ENCODE results near the gene TRPV4.

The TRPV4 gene

DNA sequence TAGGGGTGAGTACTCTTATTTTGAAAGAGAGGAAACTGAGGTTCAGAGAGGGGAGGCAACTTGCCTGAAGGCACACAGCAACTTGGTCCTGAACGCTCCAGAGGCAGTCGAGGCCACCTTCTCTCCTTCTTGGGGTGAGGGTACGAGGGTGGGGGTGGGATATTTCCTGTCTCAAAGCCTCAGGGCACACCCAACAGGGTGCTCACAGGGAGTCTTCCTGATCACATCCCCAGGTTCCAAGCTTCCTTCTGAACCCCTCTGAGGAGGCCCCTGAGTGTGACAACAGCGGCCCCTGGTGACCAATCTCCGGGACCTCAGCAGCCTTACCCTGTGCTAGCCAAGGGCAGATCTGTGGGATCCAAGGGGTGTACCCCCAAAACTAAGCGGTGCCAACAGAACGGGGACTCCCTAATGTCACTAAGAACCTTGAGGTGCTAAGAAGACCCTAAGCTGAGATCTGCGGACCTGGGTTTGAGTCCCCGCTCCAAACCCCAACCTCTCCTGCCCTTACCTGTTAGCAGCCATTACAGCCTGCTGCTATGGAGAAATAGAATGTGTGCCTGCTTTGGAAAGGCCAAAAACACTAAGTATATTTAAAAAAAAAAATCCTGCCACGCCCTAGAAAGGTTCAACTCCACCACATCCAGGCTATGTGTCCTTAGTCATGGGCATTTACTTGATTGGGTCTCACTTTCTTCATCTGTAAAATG, 57.9 kb downstream of the TRPV4 start:
- DNase-seq, result no peak

DNA sequence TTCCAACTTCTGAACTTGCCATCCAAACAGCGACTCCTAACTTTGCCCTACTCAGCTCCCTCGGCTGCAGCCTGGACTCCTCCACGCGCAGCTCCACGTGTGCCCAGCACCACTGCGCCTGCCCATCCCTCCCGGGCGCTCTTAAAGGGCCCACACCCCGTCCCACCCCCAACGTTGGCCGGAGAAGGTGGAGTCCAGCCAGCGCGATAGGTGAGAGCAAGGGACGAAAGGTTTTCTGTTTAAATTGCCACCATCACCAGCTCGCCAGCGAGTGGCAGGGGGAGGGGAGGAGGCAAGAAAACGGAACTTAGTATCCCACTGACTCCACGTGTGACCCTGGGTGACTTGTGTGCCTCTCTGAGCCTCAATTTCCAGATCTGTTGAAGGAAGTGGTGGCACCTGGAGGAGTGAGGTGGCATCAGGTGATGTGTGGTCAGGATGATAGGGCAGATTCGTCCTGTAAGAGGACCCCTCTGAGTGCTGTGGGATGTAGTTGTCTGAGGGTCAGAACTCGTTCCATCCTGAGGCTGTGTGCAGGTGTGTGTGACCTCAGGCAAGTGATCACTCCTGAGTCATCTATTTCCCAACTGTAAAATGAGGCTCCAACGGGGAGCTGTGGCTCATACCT, 59.7 kb downstream of the TRPV4 start:
- DNase-seq, result no peak

DNA sequence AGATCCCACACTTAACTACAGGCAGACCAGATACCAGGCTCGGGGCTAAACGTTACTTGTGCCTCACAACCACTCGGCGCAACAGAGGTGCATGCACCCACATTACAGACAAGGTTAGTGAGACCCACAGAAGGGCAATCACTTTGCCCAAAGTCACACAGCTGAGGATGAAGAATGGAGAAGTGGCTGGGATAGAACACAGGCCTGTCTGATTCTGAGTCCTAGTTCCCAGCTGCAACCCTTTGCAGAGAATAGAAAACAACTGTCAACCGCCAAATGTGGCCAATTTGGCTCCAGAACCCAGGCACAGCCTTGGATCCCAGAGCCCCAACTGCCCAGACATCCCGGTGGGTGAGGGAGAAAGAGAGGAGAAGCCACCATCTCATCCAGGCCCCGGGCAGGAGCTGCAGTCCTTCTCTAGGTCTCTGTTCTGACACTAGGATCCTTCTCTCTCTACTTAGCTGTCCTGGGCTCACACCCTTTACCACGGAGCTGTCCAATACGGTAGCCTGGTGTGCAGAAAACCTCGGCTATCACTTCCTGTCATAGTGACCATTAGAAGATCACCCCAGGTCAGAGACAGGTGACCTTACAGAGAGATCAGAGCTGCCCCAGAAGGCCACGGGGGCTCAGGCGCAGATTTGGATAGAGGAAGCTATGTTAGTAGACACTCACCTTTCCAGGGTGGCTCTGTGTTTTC, 60.4 kb downstream of the TRPV4 start:
- DNase-seq, result no peak

DNA sequence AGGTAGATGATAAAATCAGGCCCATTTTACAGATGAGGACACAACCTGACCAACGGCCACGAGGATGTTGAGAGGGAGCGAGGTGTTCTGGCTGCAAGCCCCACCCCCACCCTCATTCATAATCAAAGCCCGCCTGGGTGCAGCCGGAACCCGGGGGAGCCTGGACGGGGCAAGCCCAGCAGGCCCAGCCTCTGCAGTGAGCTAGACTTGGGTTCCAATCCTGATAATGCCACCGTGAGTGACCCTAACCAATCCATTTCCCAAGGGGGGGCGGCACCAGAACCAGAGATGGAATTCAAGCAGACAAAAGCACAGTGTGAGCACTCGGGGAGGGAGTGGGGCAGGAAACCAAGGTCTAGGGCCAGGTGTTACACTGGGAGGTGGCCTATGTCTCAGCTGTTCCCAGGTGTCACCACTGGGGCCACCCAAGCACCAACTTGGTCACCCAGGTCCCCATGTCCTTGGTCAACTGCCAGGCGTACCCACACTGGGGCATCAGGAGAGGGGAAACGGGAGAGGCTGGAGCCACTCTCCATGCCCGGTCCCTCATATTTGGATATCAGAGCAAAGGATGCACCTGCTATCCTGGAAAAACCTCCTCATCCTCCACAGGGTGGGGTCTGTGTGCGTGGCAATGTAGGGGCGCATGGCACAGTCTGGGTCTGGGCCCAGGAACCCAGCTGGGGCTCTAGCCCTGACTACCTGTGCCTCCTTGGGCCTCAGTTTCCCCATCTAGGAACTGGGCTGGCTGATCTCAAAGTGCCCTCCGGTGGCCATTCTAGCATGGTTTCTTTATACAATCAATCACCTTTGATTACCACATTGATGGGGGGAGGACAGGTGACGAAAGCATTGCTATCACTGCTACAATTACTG, 61.2 kb downstream of the TRPV4 start:
- no peak for DNase-seq

DNA sequence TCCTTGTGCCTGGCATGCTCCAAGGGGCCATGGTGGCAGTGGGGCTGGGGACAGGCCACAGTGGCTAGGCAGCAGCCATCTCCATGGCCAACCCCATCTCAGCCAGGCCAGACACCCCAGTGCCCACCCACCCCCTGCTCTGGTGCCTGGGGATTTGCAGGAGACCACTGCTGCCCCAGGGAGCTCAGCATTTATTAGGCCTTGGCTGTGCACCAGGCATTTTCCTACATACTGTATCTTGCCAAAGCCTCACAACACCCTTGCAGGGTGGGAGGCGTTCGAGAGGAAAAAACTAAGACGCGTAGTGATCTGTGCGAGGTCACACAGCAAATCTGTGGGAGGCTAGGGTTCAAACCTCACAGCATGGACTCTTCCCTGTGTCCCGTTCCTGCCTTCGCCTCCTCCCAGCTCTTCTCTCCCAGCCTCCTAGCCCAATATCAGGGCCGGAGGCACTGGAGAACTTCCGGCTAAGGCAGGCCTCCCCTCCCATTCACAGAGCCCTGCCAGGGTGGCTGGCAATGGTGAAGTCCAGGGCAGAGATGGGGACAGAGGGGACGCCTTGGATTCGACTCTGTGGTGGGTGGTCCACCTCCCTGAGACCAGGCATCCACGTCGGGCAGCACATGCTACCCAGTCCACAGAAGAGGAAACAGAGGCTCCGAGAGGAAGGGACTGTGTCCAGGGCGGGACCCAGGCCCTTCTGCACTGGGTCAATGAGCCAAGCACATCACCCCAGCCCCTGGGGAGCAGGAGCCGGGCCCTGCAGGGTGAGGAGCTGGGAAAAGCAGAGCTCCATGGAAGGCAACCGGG, 62.1 kb downstream of the TRPV4 start:
- DNase-seq, result no peak

DNA sequence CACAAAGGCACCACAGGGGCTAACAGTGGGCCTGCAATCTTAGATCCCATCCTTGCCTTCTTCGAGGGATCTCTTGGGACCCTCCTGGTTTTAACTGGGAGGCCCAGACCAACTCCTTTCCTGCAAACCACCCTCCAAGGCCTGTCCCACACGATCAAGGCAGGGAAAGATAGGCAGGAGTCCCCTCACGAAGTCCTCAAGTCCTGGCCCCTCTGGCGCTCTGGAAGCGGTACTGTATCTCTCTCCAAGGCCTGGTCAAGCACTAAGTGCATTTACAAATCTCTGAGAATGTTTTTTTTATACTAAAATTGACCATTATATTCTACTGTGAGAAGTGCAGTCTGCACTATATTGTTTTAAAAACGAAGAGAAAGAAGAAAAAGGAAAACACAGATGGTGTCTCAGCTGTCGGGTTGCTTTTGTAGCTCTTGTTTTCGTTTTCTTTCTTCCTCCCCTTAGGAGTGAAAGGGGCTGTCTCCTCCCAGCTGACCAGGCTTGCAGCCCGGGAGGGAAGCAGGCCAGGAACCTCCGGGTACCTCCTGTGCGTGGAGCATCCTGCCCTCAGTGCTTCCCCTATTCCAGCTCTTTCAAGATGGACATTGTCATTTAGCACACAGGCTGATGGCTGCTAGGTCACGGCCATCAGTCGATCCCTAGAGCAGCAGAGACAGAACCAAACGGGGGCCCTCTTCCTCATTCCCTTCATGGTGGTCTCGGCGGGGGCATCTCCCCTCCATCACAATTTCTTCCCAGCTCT, 62.9 kb downstream of the TRPV4 start:
- no peak for DNase-seq

DNA sequence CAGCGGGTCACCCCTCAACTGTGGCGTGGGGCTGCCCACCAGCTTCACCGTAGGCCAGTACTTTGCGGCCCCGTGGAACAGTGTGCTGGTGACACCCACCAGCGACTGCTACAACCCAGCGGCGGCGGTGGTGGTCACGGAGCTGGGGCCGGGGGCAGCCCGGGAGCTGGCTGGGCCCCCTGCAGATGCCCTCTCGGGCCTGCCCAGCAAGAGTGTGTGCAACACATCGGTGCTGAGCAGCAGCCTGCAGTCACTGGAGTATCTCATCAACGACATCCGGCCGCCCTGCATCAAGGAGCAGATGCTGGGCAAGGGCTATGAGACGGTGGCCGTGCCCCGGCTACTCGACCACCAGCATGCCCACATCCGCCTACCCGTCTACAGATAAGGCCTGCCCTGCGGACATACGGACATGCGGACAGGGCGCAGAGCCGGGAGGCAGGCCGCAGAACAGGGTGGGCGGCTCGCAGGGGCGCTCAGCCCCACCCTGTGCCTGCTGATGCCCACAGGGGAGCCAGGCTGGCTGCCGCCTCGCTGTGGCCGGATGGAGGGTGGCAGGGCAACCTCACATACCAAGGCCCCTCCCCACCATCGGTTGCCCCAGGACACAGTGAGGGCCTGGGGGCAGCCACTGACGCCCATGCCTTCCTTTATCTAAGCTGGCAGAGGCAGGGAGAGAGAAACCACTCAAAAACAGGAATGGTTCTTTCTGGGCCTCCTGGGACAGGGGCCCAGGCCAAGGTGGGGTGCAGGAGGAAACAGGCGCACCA, 64.1 kb downstream of the TRPV4 start:
- DNase-seq, result no peak

DNA sequence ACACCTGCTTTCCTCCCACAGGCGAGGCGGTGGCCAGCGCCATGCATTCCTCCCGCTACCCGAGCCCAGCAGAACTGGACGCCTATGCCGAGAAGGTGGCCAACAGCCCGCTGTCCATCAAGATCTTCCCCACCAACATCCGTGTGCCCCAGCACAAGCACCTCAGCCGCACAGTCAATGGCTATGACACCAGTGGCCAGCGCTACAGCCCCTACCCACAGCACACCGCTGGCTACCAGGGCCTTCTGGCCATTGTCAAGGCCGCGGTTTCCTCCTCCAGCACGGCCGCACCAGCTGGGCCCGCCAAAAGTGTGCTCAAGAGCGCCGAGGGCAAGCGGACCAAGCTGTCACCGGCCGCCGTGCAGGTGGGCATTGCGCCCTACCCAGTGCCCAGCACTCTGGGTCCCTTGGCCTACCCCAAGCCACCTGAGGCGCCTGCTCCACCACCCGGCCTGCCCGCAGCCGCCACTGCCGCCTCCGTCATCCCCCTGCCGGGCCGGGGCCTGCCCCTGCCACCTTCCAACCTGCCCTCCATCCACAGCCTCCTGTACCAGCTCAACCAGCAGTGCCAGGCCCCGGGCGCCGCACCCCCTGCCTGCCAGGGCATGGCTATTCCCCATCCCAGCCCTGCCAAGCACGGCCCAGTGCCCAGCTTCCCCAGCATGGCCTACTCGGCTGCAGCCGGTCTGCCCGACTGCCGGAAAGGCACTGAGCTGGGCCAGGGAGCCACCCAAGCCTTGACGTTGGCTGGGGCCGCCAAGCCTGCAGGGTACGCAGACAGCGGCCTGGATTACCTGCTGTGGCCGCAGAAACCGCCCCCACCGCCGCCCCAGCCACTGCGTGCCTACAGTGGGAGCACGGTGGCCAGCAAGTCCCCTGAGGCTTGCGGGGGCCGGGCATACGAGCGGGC, 65.0 kb downstream of the TRPV4 start:
- DNase-seq, result no peak

DNA sequence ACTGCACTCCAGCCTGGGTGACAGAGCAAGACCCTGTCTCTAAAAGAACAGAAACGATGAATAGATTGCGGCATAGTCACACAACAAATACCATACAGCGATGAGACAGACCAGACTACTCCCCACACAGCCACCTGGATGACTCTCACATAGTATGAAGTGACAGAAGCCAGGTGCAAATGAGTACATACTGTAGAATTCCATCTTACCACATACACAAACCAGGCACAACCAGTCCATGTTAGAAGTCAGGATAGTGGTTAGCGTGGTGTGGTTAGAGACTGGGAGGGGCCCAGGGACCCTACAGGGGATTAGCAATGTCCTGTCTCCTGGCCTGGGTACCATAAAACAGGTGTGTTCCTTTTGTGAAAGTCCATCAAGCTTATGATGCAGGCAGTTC, 65.7 kb downstream of the TRPV4 start:
- DNase-seq, result no peak

DNA sequence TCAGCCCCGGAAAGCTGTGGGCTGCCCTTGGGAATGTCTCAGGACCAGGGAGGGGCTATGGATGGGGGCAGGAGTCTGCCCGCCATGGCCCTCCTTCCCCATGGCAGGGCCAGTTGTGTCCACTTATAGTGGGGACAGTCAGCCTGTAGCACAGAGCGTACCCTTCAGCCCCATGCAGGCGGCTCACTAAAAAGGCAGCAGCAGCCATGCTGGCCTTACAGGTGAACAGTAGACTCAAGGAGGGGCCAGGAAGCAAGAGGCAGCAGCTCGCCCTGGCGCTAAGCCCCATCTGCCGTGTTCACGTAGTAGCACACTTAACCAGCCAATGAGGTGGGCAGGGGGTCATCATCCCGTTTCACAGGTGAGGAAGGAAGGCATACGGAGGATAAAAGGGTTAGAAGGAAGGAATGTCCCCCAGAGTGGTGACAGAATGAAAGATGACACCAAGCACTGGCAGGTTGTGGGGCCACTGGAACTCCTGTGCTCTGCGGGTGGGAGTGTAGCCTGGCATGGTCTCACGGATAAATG, 66.9 kb downstream of the TRPV4 start:
- no peak for DNase-seq

DNA sequence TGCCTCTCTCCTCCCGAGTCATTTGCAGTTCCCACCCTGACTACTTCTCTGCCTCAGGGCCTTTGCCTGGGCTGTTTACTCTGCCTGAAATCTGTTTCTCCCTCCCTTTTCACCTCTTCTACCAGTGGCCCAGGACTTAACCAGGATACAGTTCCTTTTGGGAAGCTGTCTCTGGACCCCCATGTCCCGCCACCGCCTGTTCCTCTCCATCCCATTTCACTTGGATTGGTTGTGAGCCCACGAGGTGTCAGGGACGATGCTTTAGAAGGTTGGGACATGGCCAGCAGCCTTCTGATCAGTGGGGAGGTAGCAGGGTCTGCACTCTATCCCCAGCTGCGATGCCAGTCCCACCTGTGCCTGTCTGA, 67.8 kb downstream of the TRPV4 start:
- no peak for DNase-seq

DNA sequence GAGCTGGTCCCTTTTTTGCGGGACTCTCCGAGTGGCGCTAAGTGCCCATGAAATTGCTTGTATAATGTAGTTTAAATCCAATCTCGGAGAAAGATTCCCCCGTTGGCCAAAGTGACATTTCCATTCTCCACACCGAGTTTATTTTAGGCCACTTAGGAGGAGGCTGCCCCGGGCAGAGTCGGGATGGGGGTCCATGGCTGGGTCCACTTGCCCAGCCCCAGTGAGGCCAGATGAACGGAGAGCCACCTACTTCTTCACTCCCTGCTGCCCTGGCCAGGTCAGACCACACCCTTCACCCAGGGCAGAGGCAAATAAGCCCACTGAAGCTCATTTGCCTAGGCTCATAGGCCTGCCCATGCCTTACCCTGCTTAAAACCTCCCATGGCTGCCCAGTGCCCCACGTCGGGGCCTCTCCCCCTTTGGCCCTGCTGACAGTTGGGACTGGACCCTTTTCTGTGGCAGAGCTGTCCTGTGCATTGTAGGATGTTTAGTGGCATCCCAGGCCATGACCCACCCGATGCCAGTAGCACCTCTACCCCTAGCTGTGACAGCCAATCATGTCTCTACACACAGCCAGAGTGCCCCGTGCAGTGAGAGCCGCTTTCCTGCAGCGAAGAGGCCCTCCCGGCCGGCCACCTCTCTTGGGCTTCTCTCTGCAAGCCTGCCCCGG, 68.3 kb downstream of the TRPV4 start:
- no peak for DNase-seq

DNA sequence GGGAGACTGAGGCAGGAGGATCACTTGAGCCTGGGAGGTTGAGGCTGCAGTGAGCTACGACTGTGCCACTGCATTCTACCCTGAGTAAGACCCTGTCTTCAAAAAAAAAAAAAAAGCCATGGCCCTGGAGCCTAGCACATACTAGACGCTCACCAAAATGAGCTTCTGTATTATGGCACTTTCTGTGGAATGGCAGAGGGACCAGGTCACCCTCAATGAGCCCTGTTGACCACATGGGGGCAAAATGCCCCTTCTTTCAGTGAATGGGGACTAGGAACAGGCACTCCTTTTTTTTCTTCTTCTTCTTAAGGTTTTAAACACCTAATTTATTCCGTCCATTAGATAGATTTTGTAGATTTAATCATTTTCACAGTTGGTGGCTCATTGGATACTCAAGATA, 69.1 kb downstream of the TRPV4 start:
- DNase-seq, result no peak

DNA sequence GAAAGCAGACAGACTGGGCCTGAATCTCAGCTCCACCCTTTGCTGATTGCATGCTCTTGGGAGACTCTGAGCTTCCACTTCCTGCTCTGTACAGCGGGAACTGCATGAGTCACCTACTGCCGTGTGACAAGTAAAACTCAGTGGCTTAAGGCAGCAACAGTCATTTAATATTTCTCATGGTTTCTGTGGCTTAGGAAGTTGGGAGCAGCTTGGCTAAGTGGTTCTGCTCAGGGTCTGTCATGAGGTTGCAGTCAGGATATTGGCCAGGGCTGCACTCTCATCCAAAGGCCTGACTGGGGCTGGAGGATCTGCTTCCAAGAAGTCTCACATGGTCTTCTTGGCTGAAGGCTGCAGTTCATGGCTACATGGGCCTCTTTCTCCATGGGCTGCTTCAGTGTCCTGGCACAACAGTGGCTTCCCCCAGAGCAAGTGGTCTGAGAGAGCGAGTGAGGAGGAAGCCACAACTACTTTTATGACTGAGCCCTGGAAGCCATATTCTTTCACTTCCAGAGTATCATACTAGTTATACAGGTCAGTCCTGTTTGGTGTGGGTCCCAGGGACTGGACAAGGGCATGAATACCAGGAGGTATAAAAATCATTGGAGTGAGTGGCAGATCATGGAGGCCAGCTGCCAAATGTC, 69.9 kb downstream of the TRPV4 start:
- DNase-seq, result no peak

DNA sequence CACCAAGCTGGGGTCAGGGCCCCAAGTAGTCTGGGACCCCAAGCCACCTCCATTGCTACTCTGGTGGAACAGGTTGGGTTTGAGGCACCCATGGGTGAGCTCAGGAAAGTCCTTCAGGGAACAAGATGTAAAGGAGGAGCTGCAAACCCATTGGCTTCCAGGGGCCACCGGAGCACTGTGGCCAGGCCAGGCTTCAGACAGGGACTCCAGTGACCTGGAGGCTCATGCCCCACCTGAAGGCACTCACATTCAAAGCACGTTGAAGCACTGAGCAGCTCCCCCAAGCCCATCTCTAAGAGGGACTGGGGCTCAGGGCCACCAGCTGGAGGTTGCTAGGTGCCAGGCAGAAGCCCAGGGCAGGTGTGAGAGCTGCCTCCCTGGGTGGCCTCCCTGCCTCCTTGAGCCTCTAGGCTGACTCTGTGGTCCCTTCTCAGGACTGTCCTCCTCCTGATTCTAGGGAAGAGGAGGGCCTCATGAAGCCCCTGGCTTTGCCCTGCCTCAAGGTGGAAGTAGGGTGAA, 70.5 kb downstream of the TRPV4 start:
- no peak for DNase-seq

DNA sequence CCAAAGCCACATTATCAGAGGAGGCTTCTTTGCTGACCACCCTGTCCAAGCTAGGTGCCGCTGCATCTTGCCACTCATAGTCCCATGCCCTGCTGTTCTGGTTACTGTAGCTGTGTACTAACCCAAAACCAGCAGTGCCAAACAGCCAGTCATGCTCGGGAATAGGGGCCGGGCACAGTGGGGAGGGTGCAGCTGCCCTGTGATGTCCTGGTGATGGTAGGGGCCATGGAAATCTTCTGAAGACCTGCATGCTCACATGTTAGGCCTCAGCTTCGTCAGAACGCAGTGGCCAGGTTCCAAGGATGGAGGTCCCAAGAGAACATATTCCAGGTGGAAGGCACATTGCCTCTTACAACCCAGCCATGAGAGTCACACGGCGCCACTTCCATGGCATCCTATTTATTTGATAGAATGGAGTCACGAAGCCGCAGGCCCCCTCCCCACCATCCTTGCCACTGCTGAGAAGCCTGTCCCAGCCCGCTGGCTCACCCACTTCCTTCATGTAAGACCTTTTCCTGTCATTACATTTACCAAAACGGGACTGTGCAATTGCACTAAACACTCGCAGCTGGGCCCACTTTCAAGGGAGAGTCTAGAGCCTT, 71.0 kb downstream of the TRPV4 start:
- no peak for DNase-seq
